Islet of Langerhans (tissue), 1 donor: ENCODE data around the gene TNFRSF19.
A peak's percentile ranks its signal among the peaks of the same experiment; 100 is the strongest.
"Not testable (repeated sequence)": the region's sequence is repeated elsewhere in the genome, so short reads cannot be mapped to it uniquely, and the experiment has no call there.

Experiments
- FAIRE-seq: peaks from one replicate; lab custom pipeline; 2011; peaks lifted over from hg19 to GRCh38; lab: Jason Lieb, UNC

Gene TNFRSF19

DNA sequence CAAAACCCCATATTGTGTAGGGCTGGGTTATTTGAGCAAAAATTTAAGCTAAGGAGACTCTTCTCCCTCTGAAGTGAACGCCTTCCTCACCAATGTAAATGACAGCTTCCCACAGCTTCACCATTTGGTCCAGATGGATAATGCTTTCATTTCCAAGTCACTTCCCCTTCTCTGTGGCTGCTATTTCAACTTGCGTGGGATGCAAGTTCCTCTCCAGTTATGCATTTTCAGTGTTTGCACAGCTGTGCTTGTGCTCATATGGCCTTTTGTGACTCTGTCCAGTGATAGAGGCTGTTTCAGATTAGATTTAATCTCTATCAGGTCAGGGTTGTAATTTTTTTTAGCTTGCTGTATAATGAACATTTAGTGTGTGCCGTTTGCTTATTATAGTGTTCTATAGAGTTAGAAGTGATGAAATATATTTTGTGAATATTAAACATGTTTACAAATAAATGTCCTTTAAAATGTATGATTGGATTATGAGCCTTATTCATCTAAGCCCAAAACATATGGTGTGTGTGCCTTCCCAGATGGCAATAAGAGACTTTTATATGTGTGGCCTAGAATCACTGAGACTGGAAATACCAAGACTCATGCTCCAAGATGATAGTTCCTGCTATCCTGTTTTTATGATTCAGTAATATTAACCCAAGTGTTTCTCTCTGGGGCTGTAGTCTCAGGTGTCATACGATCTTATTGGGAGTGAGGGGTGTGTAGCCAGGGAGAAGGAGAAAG lies 86.6 kb downstream of the TNFRSF19 start:
- FAIRE-seq = no peak

DNA sequence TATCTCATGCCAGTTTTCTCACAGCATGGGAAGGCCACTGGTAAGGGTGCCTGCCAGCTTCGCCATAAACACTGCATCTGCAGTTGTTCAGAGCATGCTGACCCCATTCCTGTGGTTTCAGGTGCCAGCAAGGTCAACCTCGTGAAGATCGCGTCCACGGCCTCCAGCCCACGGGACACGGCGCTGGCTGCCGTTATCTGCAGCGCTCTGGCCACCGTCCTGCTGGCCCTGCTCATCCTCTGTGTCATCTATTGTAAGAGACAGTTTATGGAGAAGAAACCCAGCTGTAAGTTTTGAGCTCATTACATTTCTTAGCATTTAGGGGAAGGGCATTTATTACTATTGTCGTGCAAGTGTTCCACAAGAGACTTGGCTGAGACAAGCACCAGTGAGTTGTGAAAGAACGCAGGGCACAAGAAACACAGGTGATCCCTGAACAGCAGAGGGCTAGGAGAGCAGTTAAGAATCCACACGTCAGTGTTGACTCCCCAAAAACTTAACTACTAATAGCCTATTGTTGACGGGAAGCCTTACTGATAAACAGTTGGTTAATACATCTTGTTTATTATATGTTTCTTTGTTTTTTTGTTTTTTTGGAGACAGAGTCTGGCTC lies 88.8 kb downstream of the TNFRSF19 start:
- no peak for FAIRE-seq

DNA sequence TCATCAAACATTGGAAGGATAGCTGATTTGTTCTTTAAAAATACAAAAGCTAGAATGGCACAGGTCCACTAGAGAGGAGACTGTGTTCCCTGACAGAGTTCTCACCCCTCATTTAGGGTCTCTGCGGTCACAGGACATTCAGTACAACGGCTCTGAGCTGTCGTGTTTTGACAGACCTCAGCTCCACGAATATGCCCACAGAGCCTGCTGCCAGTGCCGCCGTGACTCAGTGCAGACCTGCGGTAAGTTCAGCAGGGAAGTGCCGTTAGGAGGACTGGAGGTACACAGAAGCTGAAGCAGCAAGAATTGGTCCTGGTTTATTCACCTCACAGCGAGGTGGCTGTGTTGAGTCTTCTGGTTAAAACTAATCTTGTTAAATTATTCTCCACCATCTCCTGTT lies 90.0 kb downstream of the TNFRSF19 start:
- no peak for FAIRE-seq

DNA sequence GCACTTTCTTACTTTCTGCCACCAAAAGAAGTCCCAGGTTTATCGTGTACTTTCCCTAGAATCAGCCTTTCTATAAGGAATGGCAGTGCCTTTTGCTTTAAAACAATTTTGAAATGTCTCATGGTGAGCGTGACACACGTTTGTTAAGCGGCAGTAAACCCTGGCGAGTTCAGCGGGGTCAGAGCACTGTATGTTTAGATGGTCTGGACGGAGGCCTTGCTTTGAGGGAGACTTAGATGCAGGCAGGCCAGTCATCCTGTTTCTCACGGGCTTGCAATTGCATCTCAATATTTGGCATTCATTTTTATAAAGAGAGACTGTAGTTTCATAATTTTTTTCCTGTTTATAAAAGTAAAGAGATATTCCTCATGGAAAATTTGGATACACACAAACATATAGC lies 96.4 kb downstream of the TNFRSF19 start:
- no peak for FAIRE-seq

DNA sequence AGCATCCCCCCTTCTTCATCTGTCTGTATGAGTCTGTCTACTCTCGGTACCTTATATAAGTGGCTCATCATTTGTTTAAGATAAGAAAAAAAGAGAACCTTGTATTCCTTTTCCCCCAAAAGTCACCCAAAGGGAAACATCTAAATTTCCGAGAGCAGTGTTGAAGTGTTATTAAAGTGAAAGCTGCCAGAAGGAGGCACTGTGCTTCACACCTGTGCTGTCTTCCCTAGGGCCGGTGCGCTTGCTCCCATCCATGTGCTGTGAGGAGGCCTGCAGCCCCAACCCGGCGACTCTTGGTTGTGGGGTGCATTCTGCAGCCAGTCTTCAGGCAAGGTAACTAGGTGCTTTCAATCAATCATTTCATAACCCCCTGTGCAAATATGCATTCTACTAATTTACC lies 97.5 kb downstream of the TNFRSF19 start:
- FAIRE-seq = no peak

DNA sequence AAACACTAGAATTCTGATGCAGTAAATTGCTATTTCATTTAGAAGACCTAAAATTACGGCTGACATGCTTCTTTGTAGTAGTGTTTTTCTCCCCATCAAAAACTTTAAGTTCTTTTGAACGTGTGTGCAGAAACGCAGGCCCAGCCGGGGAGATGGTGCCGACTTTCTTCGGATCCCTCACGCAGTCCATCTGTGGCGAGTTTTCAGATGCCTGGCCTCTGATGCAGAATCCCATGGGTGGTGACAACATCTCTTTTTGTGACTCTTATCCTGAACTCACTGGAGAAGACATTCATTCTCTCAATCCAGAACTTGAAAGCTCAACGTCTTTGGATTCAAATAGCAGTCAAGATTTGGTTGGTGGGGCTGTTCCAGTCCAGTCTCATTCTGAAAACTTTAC lies 98.3 kb downstream of the TNFRSF19 start:
- no peak for FAIRE-seq

DNA sequence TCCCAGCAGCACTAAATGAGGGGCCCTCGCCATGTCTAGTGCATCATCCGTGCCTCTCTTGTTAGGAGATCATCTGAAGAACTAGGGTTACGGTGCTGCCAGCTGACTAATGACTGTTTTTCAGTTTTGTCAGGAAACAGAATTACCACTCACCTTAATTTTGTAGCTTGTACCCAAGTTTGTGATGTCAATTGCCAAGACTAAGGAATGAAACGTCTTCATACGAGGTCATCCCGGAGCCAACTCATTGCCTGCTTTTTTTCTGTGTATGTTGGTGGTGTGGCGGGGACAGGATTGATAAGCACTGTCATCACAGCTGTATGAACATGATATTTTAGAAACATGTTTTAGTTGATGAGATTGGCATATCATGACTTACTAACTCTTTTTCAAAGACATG lies 100.6 kb downstream of the TNFRSF19 start:
- peak; percentile 9 for FAIRE-seq

DNA sequence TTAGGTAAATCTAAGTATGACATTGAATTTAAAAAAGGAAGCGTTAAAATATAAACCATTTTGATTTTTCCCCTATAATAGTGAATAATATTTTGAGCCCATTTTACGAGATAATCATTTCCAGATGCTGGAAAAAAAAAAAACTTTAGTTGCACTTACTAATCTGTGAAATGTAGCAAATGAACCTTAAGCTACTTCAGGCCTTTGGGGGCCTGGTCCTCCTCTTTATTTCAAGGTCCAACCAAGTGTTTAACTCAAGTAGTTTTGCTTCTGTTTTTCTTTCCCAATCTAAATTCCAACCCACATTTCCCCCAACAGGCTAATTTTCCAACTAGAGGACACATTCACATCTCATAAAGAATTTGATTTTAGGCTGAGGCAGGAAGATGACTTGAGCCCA lies 101.2 kb downstream of the TNFRSF19 start:
- peak; percentile 70 for FAIRE-seq

DNA sequence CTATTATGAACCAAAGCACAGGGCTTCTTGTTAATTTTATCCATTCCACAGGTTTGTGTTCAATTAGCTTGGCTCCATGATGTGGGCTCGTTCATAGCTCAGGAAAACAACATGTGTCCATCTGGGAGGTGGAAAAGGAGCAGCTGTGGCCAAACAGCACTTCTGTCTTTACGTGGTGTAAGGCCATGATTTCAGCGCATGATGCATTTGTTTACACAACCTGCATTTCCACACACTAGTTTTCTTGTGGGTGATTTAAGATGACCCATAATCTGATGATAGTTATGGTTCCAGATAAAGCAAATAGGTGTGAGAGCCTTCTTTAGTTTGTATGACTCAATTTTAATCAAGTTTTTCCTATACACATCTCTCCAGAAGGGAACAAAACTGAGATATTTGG lies 101.7 kb downstream of the TNFRSF19 start:
- peak; percentile 96 for FAIRE-seq

DNA sequence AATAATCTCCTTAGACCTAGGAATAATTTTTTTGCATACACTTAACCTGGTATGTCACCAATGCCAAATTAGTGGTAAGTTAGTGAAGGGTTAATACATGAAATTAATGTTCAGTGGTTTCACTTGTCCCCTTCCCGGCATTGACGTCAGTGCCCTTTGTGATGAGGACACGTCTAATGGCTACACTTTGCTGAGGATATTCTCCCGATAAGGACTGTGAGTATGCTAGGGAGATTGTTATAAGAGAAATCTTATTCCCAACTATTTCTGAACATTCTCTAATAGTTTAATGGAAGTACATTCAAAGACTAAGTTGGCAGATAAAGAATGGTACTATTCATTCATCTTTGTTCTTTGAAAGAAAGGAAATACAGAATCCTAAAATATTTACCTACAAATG lies 102.4 kb downstream of the TNFRSF19 start:
- FAIRE-seq = no peak

DNA sequence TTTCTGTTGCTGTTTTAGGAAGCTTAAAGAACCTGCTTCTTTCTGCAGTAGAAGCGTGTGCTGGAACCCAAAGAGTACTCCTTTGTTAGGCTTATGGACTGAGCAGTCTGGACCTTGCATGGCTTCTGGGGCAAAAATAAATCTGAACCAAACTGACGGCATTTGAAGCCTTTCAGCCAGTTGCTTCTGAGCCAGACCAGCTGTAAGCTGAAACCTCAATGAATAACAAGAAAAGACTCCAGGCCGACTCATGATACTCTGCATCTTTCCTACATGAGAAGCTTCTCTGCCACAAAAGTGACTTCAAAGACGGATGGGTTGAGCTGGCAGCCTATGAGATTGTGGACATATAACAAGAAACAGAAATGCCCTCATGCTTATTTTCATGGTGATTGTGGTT lies 103.1 kb downstream of the TNFRSF19 start:
- no peak for FAIRE-seq

DNA sequence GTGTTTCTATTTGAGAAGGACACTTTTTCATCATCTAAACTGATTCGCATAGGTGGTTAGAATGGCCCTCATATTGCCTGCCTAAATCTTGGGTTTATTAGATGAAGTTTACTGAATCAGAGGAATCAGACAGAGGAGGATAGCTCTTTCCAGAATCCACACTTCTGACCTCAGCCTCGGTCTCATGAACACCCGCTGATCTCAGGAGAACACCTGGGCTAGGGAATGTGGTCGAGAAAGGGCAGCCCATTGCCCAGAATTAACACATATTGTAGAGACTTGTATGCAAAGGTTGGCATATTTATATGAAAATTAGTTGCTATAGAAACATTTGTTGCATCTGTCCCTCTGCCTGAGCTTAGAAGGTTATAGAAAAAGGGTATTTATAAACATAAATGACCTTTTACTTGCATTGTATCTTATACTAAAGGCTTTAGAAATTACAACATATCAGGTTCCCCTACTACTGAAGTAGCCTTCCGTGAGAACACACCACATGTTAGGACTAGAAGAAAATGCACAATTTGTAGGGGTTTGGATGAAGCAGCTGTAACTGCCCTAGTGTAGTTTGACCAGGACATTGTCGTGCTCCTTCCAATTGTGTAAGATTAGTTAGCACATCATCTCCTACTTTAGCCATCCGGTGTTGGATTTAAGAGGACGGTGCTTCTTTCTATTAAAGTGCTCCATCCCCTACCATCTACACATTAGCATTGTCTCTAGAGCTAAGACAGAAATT lies 103.8 kb downstream of the TNFRSF19 start:
- FAIRE-seq = no peak

DNA sequence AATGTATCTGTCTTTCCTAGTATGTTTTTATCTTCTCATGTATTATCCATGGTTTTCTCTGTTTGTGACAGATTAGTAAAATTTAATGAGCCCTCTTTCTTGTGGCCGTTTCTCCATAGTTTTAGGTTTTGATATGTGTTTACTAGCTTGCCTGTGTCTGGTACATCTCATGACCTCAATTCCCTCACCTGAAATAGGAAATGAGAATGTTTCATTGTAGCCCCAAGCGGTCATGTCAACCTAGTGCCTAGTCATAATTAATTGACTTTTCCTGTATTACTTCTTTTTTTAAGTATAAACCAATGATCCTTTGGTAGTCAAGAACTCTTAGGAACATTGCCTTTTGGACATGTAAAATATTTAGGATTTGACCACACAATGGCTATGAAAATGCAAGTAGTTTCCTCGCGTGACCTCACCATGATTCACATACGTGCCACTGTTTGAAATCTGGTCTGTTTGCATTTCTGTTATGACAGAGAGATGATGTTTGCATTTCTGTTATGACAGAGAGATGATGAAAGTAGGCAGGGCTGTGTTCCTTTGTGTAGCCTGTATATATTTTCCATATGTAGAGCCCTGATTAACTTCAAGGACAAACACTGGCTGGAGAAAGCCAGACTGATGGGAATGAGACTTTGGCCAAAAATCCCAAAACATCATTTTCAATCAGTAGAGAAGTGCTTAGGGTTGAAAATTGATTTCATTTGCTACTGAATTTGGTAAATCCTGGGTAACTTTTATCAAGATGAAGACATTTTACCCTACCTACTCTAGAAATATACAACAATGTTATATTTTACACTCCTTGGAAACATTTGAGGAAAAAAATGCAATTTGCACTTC lies 104.8 kb downstream of the TNFRSF19 start:
- no peak for FAIRE-seq

DNA sequence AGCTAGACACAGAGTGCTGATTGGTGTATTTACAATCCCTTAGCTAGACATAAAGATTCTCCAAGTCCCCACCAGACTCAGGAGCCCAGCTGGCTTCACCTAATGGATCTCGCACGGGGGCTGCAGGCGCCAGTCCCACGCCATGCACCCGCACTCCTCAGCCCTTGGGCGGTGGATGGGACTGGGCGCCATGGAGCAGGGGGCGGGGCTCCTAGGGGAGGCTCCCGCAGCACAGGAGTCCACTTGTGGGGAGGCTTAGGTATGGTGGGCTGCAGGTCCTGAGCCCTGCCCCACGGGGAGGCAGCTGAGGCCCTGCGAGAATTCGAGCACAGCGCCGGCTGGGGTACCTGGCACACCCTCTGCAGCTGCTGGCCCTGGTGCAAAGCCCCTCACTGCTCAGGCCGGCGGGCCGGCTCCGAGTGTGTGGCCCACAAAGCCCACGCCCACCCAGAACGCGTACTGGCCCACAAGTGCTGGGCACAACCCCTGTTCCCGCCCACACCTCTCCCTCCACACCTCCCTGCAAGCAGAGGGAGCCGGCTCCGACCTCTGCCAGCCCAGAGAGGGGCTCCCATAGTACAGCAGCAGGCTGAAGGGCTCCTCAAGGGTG lies 107.6 kb downstream of the TNFRSF19 start:
- FAIRE-seq = not testable (repeated sequence)

DNA sequence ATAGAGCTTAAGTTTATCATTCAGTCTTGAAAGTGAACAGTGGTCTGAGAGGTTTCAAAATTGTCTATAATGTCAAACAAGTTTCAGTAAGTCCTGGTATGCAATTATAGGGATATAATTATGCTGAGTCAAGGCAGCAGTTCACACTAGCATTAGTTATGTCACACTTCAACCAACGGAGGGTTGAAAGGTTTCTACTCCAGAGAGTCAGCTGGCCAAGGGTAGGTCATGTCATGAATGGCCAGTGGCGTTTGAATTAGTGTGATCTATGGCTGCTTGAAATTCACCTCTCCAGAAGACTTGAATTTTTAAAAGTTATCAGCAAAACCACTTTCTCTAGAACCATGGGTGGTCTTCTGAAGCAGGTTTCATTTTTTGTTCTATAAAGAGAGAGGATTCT lies 108.6 kb downstream of the TNFRSF19 start:
- no peak for FAIRE-seq

DNA sequence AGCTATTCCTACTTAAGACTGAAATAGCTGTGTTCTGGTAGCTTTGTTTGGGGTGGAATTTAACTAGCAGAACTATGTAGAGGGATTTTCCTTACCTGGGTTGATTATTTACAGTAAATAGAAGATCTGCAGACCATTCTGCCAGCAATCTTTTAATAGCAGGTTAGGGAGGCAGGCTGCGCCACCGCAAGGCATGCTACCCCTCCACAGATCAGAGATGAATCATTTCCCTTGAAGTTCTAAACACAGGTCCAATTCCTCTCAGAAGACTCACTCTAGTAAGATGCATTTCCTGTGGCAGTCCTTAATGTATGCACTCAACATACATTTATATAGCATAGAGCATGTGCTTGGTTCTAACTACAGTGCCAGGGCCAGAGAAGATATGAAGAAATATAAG lies 109.0 kb downstream of the TNFRSF19 start:
- FAIRE-seq = no peak

DNA sequence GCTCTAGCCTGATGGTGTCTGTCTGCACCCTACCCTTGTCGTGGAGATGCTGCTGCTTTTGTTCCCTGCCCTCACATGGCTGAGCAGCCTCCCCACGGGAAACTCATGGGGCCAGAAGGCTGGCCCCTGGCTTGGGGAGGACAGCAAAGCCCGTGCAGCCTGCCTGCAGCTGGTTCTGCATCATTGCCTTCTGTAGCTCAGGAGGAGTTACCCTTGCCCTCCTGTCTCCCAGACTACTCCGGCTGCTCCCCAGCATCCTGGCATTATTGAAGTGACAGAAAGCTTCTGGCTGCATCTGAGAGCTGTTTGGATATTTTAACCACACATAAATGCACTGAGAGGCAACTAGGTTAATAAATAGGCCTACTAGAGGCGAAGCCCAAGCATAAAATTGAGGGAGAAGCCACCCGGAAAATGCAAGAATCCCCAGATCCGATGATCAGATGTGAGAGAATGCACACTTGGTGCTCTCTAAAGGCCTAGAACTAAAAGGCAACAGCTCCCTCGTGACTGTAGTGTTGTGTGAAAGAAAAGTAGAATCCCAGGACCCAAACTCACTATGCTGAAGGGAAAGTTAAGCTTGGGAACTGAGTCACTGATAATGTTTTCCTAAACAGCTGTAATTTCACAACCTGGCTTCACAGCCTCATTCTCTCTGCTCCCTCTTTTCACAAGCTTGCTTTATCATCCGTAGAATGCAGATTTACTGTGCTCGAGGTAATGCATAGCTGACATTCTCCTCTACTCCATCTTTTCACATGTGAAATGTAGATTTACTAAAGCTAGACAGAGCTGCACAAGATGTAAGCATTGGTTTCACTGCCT lies 110.8 kb downstream of the TNFRSF19 start:
- FAIRE-seq = no peak

DNA sequence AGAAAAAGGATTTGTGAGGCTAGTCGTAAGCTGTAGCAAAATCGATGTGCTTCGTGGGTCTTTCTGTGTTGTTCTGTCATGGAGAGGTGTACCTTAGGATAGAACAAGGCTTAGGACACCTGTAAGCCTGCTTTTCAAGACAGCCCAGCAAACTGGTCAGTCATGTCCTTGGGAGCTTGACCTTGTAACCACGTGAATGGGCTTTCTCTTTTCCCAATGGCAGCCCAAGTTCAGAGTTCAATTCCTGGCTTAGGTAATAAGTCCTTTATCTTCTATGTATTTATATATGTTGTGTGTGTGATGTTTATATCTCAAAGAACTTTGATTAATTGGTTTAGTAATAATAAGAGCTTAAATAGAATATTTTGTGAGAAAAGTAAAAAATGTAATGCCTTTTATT lies 112.9 kb downstream of the TNFRSF19 start:
- no peak for FAIRE-seq

DNA sequence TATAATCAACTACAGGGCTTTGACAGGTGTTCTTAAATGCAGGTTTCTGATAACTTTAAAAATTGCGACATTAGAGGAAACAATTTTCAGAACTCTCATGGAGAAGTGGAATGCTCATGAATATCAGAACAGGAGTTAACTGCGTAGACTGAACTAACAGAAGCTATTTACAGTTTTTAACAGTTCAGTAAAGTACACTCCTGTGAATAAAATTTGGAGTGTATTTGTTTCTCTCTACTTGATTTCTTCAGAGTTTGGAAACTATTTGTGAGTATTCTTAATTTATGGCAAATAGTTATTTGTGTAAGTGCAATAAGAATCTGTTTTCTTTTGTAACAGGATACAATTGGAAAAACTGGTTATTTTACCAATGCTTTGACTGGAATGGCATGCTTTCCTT lies 114.4 kb downstream of the TNFRSF19 start:
- FAIRE-seq = no peak

DNA sequence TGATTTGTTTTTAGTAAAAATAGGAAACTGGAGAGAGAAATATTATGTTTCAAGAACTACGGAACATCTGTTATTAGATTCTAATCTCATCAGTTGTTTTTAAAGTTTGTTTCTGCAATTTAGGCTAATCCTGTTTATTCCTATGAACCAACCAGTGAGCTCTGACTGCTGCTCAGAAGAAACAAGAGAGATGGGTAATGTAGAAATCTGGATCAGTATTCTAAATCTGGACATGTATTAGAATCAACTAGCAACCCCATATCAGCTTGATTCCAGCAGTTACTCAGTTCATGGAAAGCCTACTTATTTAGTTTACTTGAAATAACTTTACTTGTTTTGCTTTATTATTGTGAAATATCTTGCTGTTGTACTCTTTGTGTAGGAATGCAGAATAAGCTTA lies 115.2 kb downstream of the TNFRSF19 start:
- no peak for FAIRE-seq

DNA sequence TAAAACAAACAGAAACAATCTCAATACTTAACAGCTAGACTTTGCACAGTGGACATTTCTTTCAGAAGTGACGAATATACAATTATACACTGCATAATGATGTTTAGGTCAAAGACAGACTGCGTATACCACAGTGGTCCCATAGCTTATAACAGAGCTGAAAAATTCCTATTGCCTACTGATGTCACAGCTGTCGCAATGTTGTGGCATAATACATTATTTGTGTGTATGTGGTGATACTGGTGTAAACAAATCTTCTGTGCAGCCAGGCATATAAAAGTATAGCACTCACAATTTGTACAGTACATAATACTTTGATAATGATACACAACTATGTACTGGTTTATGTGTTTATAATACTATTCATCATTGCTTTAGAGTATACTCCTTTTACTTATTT lies 116.7 kb downstream of the TNFRSF19 start:
- FAIRE-seq = no peak
